ENCODE data around the gene USP30.

The USP30 gene

DNA sequence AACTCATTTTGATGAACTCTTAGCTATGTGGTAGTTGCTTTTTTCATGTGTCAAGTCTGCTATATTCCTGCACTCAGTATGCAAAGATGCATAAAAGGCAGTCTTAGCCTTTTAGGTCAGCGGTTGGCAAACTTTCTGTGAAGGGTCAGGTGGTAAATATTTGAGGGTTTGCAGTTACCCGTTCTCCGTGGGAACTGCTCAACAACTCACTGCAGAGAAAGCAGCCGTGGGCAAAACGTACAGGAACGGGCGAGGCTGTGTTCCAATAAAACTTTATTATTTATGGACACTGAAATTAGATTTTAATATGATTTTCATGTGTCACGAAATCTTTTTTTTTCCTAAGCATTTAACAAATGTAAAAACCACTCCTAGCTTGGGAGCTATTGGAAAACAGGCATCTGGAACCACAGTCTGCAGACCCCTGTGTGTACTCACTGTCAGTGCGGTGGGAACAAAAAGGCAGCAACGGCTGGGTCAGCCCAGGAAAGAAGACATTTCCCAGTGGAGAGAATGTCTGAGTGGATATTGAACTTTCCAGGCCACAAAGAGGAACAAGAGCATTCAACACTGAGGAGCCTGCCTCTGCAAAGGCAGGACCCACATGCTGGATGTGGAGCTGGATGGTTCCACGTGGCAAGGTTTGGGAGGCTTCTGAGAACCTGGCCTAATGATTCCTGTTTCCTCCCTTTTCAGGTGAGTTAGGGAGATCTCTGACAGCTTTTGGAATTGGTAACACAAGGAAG is 60.5 kb downstream of the USP30 start:
- no peak for TF ChIP-seq CTCF (IDR thresholded peaks at IDR 0.05; ENCODE audit: extremely low read depth, missing control alignments)
- DNase-seq (ENCODE audit: low spot score): no peak

DNA sequence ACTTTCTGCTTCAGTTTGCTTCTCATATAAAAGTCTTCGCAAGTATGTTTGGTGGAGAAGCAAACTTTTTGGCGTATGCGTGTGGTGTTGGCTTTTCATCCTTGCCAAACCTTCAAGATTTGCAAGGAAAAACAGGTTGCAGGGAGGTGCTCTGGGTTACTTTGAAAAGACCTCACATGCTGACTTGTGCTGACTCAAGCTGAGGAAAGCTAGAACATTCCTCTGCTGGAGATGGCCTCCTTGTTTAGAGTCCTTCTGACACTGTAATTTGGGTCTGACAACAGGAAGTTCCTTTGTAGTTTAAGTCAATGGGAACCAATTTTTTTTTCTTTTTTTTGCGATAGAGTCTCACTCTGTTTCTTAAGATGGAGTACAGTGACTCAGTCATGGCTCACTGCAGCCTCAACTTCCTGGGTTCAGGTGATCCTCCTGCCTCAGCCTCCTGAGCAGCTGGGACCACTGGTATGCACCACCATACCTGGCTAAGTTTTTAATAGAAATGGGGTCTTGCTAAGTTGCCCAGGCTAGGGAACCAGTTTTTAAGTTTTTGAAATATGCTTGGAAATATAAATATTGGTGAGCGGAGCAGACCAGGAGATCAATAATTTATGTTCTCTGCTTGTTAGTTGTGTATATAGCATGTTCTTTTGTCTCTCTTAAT is 61.4 kb downstream of the USP30 start:
- no peak for TF ChIP-seq CTCF (IDR thresholded peaks at IDR 0.05; ENCODE audit: extremely low read depth, missing control alignments)
- DNase-seq (ENCODE audit: low spot score): no peak

DNA sequence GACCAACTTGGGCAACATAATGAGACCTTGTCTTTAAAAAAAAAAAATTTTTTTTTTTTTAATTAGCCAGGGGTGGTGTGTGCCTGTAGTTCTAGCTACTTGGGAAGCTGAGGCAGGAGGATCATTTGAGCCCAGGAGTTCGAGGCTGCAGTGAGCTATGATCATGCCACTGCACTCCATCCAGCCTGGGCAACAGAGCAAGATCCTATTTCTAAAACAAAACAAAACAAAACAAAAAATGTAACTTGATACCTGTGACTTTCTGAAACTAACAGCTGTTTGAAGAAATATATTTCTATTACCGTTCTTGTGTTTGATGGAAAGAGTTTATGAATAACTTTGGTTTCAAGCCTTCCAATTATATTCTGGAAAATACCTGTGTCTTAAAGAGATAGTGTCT is 62.3 kb downstream of the USP30 start:
- no peak for DNase-seq (ENCODE audit: low spot score)
- TF ChIP-seq CTCF (IDR thresholded peaks at IDR 0.05; ENCODE audit: extremely low read depth, missing control alignments): no peak

DNA sequence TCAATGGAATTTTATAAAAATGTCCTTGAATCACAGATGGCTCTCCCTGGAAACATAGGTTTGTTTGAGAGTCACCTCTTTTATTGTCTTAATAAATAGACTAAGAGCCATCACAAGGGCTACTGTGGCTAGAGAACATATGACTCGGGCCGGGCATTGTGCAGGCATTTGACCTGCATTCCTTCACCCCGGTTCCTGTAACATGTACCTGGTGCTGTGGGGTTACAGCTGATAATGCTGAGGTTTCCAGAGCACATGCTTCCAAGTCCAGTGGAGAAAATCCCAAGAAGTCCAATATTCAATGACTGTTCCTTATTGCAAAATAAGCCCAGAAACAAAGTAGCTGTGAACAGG is 63.0 kb downstream of the USP30 start:
- DNase-seq (ENCODE audit: low spot score): no peak
- no peak for TF ChIP-seq CTCF (IDR thresholded peaks at IDR 0.05; ENCODE audit: extremely low read depth, missing control alignments)

GRCh38 chr12:109115758-109116610 is 63.6 kb downstream of the USP30 start, which contains the start of gene ACACB:
Gene ACACB (plus strand): TSS chr12:109116587. CDS start chr12:109139406, 22,819 bp downstream.
- no peak for TF ChIP-seq CTCF (IDR thresholded peaks at IDR 0.05; ENCODE audit: extremely low read depth, missing control alignments)
- no peak for DNase-seq (ENCODE audit: low spot score)

GRCh38 chr12:109116611-109116949 is 64.2 kb downstream of the USP30 start:
- no peak for TF ChIP-seq CTCF (IDR thresholded peaks at IDR 0.05; ENCODE audit: extremely low read depth, missing control alignments)
- no peak for DNase-seq (ENCODE audit: low spot score)

GRCh38 chr12:109120095-109120494 is 67.7 kb downstream of the USP30 start:
- DNase-seq (ENCODE audit: low spot score): no peak
- TF ChIP-seq CTCF (IDR thresholded peaks at IDR 0.05; ENCODE audit: extremely low read depth, missing control alignments): no peak

Data from GM20000 (cell line).